Measurements from ENCODE around the gene HOMER2.

DNA sequence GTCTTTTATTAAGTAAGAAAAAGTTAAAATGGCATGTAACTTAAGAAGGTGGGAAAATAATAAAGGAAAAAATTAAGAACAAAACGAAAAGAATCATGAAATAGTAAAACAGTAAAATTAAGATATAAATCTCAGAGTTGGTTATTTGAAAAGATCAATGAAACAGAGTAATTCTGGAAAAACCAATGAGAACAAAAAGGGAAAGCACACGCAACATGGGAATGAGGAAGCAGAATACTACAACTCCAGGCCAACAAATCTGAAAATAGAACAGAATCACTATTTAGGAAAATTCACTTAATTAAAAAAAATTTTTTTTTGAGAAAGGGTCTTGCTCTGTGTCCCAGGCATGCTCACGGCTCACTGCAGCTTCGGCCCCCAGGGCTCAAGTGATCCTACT is 112.4 kb downstream of the HOMER2 start:
- TF ChIP-seq, protein P1, sequence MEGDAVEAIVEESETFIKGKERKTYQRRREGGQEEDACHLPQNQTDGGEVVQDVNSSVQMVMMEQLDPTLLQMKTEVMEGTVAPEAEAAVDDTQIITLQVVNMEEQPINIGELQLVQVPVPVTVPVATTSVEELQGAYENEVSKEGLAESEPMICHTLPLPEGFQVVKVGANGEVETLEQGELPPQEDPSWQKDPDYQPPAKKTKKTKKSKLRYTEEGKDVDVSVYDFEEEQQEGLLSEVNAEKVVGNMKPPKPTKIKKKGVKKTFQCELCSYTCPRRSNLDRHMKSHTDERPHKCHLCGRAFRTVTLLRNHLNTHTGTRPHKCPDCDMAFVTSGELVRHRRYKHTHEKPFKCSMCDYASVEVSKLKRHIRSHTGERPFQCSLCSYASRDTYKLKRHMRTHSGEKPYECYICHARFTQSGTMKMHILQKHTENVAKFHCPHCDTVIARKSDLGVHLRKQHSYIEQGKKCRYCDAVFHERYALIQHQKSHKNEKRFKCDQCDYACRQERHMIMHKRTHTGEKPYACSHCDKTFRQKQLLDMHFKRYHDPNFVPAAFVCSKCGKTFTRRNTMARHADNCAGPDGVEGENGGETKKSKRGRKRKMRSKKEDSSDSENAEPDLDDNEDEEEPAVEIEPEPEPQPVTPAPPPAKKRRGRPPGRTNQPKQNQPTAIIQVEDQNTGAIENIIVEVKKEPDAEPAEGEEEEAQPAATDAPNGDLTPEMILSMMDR (conservative IDR thresholded peaks at IDR 0.05), result no peak
- no peak for TF ChIP-seq ZFX (IDR thresholded peaks at IDR 0.05)

Data from C4-2B (cell line).